GM23338 (cell line): ENCODE data around the gene PIK3C2B. TPM values are rescaled to one million over a fixed set of nuclear protein-coding genes. Genes with fewer than 3 reads are reported as not detected.

Source experiments
- polyA plus RNA-seq: library from polyadenylated mRNA; unstranded; fragments of >200 nt; fragmentation: Nextera tagmentation; extraction: Ambion mirVana; gene quantifications from 2 replicates; pipeline ENCODE4 v1.2.1, GENCODE V29; 2016
- total RNA-seq: library from RNA; depleted of rRNA; stranded (reverse); fragments of >200 nt; shearing (Covaris generic); gene quantifications from 2 replicates; pipeline ENCODE4 v1.2.3, GENCODE V29; 2014; rRNA removed

The PIK3C2B gene
- total and polyA plus RNA-seq, 2 experiments from 2014 or later = 4.8 to 19.0 TPM

Other genes starting within 250 kb of the PIK3C2B start
- 4.3 and 6.2 TPM in 2 replicates for gene PLEKHA6, start 134.9 kb downstream of the PIK3C2B start, total RNA-seq
- 2.5 and 2.8 TPM in 2 replicates for gene PLEKHA6, start 134.9 kb downstream of the PIK3C2B start, polyA plus RNA-seq
- gene PPP1R15B, start 83.0 kb downstream of the PIK3C2B start, total RNA-seq = 58.4 and 64.3 TPM in 2 replicates
- gene PPP1R15B, start 83.0 kb downstream of the PIK3C2B start, polyA plus RNA-seq = 16.3 and 17.3 TPM in 2 replicates
- gene MDM4, start 21.6 kb upstream of the PIK3C2B start, total RNA-seq = 56.1 and 63.9 TPM in 2 replicates
- gene MDM4, start 21.6 kb upstream of the PIK3C2B start, polyA plus RNA-seq = 22.7 and 24.8 TPM in 2 replicates
- gene LRRN2, start 190.9 kb upstream of the PIK3C2B start, total RNA-seq = 2.0 and 2.6 TPM in 2 replicates
- gene LRRN2, start 190.9 kb upstream of the PIK3C2B start, polyA plus RNA-seq = 0.74 and 0.78 TPM in 2 replicates